Stomach (tissue), 9 donors: ENCODE data around the gene GALNT18. TPM values are rescaled to one million over a fixed set of nuclear protein-coding genes. Genes with fewer than 3 reads are reported as not detected.

Source experiments
- DNase-seq, 2 donors: peaks; one replicate each; pipeline versions ENCODE4 v3.0.0 to v3.0.0-alpha.2; 2013 to 2019
- H3K27ac ChIP-seq, 5 donors: fragments of 200-600 bp in 4 of 5; sonication (generic) in 4 of 5; one replicate each; pipeline ENCODE4 v1.5.1; 2013 to 2019; ENCODE audit warnings: mild to moderate bottlenecking in 1 of 5, moderate library complexity in 1 of 5
- H3K27me3 ChIP-seq, 3 donors: fragments of 200-600 bp; sonication (generic); one replicate each; pipeline ENCODE4 v1.5.1; 2017 to 2019; ENCODE audit warnings: mixed run types in 1 of 3
- H3K36me3 ChIP-seq, 4 donors: fragments of 200-600 bp; sonication (generic); 1 replicate in 3 of 4; 2 replicates in 1 of 4; pipeline ENCODE4 v1.5.1; 2016 to 2019
- H3K4me1 ChIP-seq, 4 donors: fragments of 200-600 bp; sonication (generic); one replicate each; pipeline ENCODE4 v1.5.1; 2016 to 2019
- H3K4me3 ChIP-seq, 4 donors: fragments of 200-600 bp; sonication (generic) in 3 of 4; one replicate each; pipeline ENCODE4 v1.5.1; 2016 to 2019; ENCODE audit warnings: mild to moderate bottlenecking in 1 of 4
- H3K9me3 ChIP-seq, 4 donors: fragments of 200-600 bp; sonication (generic); one replicate each; pipeline ENCODE4 v1.5.1; 2016 to 2019
- EP300 ChIP-seq: sonication (generic); formaldehyde crosslinking; IDR thresholded peaks from one replicate; pipeline ENCODE4 v1.6.1; 2017; ENCODE audit warnings: antibody characterized with exemption
- POLR2A ChIP-seq, 4 donors: fragments of 450-650 bp; IDR thresholded peaks; one replicate each; pipeline ENCODE4 v1.6.1; 2016; ENCODE audit warnings: antibody characterized with exemption in 4 of 4, control low read depth in 2 of 4, mild to moderate bottlenecking in 1 of 4, moderate library complexity in 1 of 4
- POLR2AphosphoS5 ChIP-seq, 3 donors: sonication (generic); formaldehyde crosslinking; IDR thresholded peaks; one replicate each; pipeline ENCODE4 v1.6.1; 2016; ENCODE audit warnings: antibody characterized with exemption in 3 of 3
- WGBS, 5 donors: extraction: QIAGEN DNeasy Blood & Tissue Kit in 3 of 5; methylation state at CpG; one replicate each; pipeline versions ENCODE4 v1.1.5 to v1.1.7; 2013 to 2018; 5-methylcytosine and 5-hydroxymethylcytosine counted together
- intact Hi-C: fragments of 100-400 bp; cut with DNase I; formaldehyde crosslinking; loops from one replicate; pipeline ENCODE4 v1.15.1; 2023; ENCODE audit warnings: low total_unique reads
- polyA plus RNA-seq, 3 donors: library from polyadenylated mRNA; stranded (reverse); fragments of 200-250 nt; gene quantifications; one replicate each; pipeline ENCODE4 v1.2.3, GENCODE V29; 2013
- total RNA-seq, 5 donors: library from RNA; depleted of rRNA; stranded (reverse); fragments of >200 nt; gene quantifications; one replicate each; pipeline versions ENCODE4 v1.1.0 to v1.2.3, GENCODE V29; 2014 to 2016
- TF ChIP-seq, protein P1 (sequence below), 7 experiments: fragments of 450-650 bp in 4 of 7; fragments of 200-600 bp in 3 of 7; sonication (generic) in 3 of 7; IDR thresholded peaks; one replicate each; pipeline ENCODE4 v1.5.1; 2016 to 2019; ENCODE audit warnings: antibody characterized with exemption in 7 of 7, control low read depth in 2 of 7, mild to moderate bottlenecking in 1 of 7
- donor health status: healthy with polysubstance abuse.
- donor health status: Bipolar disorder and iron deficiency.
- donor health status: healthy.

The GALNT18 gene
- total and polyA plus RNA-seq, 8 donors: 0.58 to 16.1 (median 2.7) TPM

DNA sequence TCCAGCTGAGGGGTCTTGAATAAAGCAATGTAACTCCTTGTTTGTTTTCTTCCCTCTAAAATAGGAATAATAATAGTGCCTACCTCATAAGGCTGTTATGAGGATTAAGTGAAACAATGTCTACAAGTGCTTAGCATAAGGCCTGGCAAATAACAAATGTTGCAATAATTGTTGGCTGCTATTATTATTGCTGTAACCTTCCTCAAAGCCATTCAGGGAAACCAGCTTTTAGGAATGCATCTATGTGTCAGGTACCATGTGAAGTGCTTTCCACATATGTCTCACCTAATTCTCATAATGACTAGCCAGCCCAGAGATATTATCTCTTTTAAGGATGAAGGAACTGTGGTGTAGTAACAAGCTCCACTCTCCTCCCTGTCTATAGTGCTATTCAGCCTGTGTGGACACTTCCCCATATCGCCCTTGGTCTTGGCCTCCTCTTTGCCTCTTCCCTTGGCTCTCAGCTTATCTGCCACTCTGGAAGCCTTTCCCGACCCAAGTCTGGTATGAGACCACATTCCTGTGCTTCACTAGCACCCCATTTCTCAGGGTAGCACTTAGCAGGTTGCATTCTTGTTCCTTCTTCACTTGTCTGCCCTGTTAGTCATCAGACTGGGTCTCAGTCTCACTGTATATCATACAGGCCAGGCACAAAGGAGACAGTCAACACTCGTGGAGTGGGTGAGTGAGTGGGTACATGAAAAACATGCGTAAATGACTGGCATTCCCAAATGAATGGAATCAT lies 292.6 kb downstream of the GALNT18 start:
- Histone ChIP-seq H3K4me1 (no peaks in the 10 kb centered on the region), H3K9me3 (no peaks in the 10 kb centered on the region), H3K27ac (no peak overlapping the region), H3K36me3 (peaks cover 0 to 10% (median 0%) of the 10 kb centered on the region in 4 donors), H3K27me3 (no peaks in the 10 kb centered on the region), H3K4me3 (no peak overlapping the region)
- WGBS, 5 donors: 67 to 80% (median 73%) methylated on average over 4 of the region's 4 CpGs
- intact Hi-C loops: no loop called here
- TF ChIP-seq EP300 (no peak), POLR2AphosphoS5 (IDR thresholded peaks at IDR 0.05) (no peak), POLR2A (IDR thresholded peaks at IDR 0.05) (no peak)
- TF ChIP-seq, protein P1, sequence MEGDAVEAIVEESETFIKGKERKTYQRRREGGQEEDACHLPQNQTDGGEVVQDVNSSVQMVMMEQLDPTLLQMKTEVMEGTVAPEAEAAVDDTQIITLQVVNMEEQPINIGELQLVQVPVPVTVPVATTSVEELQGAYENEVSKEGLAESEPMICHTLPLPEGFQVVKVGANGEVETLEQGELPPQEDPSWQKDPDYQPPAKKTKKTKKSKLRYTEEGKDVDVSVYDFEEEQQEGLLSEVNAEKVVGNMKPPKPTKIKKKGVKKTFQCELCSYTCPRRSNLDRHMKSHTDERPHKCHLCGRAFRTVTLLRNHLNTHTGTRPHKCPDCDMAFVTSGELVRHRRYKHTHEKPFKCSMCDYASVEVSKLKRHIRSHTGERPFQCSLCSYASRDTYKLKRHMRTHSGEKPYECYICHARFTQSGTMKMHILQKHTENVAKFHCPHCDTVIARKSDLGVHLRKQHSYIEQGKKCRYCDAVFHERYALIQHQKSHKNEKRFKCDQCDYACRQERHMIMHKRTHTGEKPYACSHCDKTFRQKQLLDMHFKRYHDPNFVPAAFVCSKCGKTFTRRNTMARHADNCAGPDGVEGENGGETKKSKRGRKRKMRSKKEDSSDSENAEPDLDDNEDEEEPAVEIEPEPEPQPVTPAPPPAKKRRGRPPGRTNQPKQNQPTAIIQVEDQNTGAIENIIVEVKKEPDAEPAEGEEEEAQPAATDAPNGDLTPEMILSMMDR (IDR thresholded peaks at IDR 0.05): no peak
- DNase-seq: no peak

DNA sequence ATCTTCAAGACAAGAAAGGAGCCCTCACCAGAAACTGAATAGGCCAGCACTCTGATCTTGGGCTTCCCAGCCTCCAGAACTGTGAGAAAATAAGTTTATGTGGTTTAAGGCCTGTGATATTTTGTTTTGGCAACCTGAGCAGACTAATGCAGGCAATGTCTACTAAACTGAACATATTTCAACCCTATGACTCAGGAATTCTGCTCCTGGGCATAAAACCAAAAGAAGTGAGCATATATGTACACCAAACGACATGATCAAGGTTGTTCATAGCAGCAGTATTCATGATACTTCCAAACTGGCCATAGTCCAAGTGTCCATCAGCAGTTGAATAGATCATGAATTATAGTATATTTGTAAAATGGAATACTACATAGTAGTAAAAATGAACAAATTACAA lies 297.7 kb downstream of the GALNT18 start:
- H3K4me3 ChIP-seq: no peak overlapping the region
- no peaks in the 10 kb centered on the region for H3K27me3 ChIP-seq
- DNase-seq: no peak
- 57 to 81% (median 64%) methylated on average over 1 of the region's 1 CpG for WGBS, 5 donors
- intact Hi-C loops: no loop called here
- no peaks in the 10 kb centered on the region for H3K4me1 ChIP-seq
- H3K27ac ChIP-seq: no peak overlapping the region
- TF ChIP-seq EP300 (no peak), POLR2A (IDR thresholded peaks at IDR 0.05) (no peak), POLR2AphosphoS5 (IDR thresholded peaks at IDR 0.05) (no peak)
- TF ChIP-seq, protein P1 (IDR thresholded peaks at IDR 0.05): no peak
- H3K9me3 ChIP-seq: peaks cover 0 to 12% (median 6%) of the 10 kb centered on the region in 4 donors
- peaks cover 0 to 10% (median 0%) of the 10 kb centered on the region in 4 donors for H3K36me3 ChIP-seq

DNA sequence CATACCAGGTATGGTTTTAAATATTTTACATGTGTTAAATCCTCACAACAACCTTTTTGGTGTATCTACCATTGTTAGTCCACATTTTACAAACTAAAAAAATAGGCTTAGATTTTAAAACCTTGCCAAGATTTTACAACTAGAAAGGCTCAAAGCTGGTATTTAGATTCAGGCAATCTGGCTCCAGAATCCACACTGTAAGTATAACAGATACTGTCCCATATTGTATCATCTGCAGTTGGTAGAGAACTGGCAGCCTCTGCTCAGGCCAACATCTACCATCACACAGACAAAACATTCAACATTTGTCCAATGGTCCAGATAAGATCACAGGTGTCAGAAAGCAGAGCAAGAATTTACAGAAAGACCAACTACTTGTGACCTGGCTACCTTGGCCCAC lies 299.7 kb downstream of the GALNT18 start:
- Histone ChIP-seq H3K4me3 (no peak overlapping the region), H3K9me3 (peaks cover 0 to 12% (median 6%) of the 10 kb centered on the region in 4 donors), H3K36me3 (peaks cover 0 to 7% (median 0%) of the 10 kb centered on the region in 4 donors), H3K27me3 (no peaks in the 10 kb centered on the region), H3K27ac (no peak overlapping the region), H3K4me1 (no peaks in the 10 kb centered on the region)
- intact Hi-C loops: no loop called here
- DNase-seq: no peak
- TF ChIP-seq POLR2A (IDR thresholded peaks at IDR 0.05) (no peak), EP300 (no peak), POLR2AphosphoS5 (IDR thresholded peaks at IDR 0.05) (no peak)
- TF ChIP-seq, protein P1 (IDR thresholded peaks at IDR 0.05): no peak

DNA sequence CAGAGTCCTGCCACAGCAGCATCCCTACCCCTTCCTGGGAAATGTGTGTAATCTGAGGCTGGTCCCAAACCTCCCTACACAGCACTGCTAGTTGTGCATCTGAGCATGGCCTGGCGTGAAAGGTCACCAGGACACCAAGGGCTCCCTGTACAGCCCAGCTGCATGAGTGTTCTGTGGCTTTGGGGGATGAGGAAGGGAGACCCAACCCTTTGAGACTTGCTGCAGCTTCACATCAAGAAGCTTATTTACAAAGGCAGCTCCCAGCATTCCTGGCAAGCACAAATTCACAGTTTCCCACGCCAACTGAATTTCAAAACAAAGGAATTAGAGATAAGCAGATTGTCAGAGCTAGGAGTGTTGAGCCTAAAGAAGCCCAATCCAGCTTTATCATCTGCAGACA lies 301.0 kb downstream of the GALNT18 start:
- TF ChIP-seq, protein P1 (IDR thresholded peaks at IDR 0.05): no peak
- TF ChIP-seq POLR2AphosphoS5 (IDR thresholded peaks at IDR 0.05) (no peak), EP300 (no peak), POLR2A (IDR thresholded peaks at IDR 0.05) (no peak)
- no peak for DNase-seq
- H3K4me3 ChIP-seq: no peak overlapping the region
- H3K36me3 ChIP-seq: peaks cover 0 to 7% (median 0%) of the 10 kb centered on the region in 4 donors
- H3K9me3 ChIP-seq: peaks cover 0 to 12% (median 6%) of the 10 kb centered on the region in 4 donors
- H3K27ac ChIP-seq: no peak overlapping the region
- 35 to 62% (median 45%) methylated on average over 2 of the region's 2 CpGs for WGBS, 5 donors
- no peaks in the 10 kb centered on the region for H3K27me3 ChIP-seq
- H3K4me1 ChIP-seq: no peaks in the 10 kb centered on the region
- intact Hi-C loops: no loop called here
